Activated T-helper 1 cell treated with anti-CD3 and anti-CD28 coated beads, Interleukin-2, amount 50 U/mL, for 16 hours (primary cell): ENCODE data around the gene MBD2.

Experiments used
- DNase-seq, 2 donors: peaks; one replicate each; pipeline ENCODE4 v3.0.0-alpha.2; 2020; ENCODE audit warnings: low read depth in 1 of 2, low spot score in 1 of 2

Gene MBD2

DNA sequence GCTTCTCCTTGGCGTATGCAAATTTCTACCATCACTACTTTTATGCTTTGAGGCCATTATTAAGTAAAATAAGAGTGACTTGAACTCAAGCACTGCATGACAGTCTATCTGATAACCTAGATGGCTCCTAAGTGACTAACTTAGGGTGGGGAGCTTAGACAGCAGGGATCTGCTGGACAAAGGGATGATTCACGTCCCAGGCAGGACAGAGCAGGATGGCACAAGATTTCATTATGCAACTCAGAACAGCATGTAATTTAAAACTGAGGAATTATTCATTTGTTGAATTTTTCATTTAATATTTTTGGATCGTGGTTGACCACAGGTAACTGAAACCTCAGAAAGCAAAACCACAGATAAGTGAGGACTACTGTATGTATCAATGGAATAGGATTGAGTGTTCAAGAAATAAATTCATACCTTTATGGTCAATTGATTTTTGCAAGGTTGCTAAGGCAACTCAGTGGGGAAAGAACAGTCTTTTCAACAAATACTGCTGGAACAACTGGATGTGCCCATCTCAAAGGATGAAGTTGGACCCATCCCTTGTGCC is 115.3 kb downstream of the MBD2 start:
- DNase-seq: no peak

GRCh38 chr18:54102123-54102522 is 122.3 kb downstream of the MBD2 start:
- DNase-seq: no peak
